Measurements from ENCODE around the gene SPAG5. TPM values are rescaled to one million over a fixed set of nuclear protein-coding genes. Genes with fewer than 3 reads are reported as not detected.

Gene SPAG5
- total RNA-seq, 1 donor from 2014 or later = 15.6 TPM

- Mint-ChIP-seq H3K36me3 (ENCODE audit: unreplicated experiment) (no peaks in the 10 kb centered on the region), H3K27ac (ENCODE audit: unreplicated experiment) (no peak overlapping the region), H3K4me3 (ENCODE audit: unreplicated experiment) (no peak overlapping the region), H3K9me3 (ENCODE audit: unreplicated experiment) (no peaks in the 10 kb centered on the region), H3K27me3 (ENCODE audit: unreplicated experiment) (no peaks in the 10 kb centered on the region), H3K4me1 (ENCODE audit: unreplicated experiment) (no peaks in the 10 kb centered on the region)
- no peak for TF ChIP-seq CTCF (IDR thresholded peaks at IDR 0.05)
- no peak for DNase-seq (ENCODE audit: extremely low spot score, unreplicated experiment)
Measured at GRCh38 chr17:28592260-28592659, 6.6 kb downstream of the SPAG5 start.

- Mint-ChIP-seq H3K27ac (ENCODE audit: unreplicated experiment) (no peak overlapping the region), H3K4me3 (ENCODE audit: unreplicated experiment) (no peak overlapping the region), H3K36me3 (ENCODE audit: unreplicated experiment) (peaks cover 3% of the 10 kb centered on the region), H3K9me3 (ENCODE audit: unreplicated experiment) (no peaks in the 10 kb centered on the region), H3K27me3 (ENCODE audit: unreplicated experiment) (no peaks in the 10 kb centered on the region), H3K4me1 (ENCODE audit: unreplicated experiment) (no peaks in the 10 kb centered on the region)
- TF ChIP-seq CTCF (IDR thresholded peaks at IDR 0.05) = no peak
- no peak for DNase-seq (ENCODE audit: extremely low spot score, unreplicated experiment)
Measured at GRCh38 chr17:28585851-28586250, 13.0 kb downstream of the SPAG5 start.

GRCh38 chr17:28584434-28584833, 14.4 kb downstream of the SPAG5 start:
- Mint-ChIP-seq H3K27me3 (ENCODE audit: unreplicated experiment) (no peaks in the 10 kb centered on the region), H3K4me3 (ENCODE audit: unreplicated experiment) (no peak overlapping the region), H3K4me1 (ENCODE audit: unreplicated experiment) (no peaks in the 10 kb centered on the region), H3K36me3 (ENCODE audit: unreplicated experiment) (peaks cover 6% of the 10 kb centered on the region), H3K27ac (ENCODE audit: unreplicated experiment) (no peak overlapping the region), H3K9me3 (ENCODE audit: unreplicated experiment) (no peaks in the 10 kb centered on the region)
- DNase-seq (ENCODE audit: extremely low spot score, unreplicated experiment) = no peak
- TF ChIP-seq CTCF (IDR thresholded peaks at IDR 0.05) = no peak

GRCh38 chr17:28582513-28582912, 16.3 kb downstream of the SPAG5 start:
- no peaks in the 10 kb centered on the region for H3K4me1 Mint-ChIP-seq (ENCODE audit: unreplicated experiment)
- no peak overlapping the region for H3K4me3 Mint-ChIP-seq (ENCODE audit: unreplicated experiment)
- peaks cover 9% of the 10 kb centered on the region for H3K36me3 Mint-ChIP-seq (ENCODE audit: unreplicated experiment)
- no peak overlapping the region for H3K27ac Mint-ChIP-seq (ENCODE audit: unreplicated experiment)
- H3K9me3 Mint-ChIP-seq (ENCODE audit: unreplicated experiment) = no peaks in the 10 kb centered on the region
- no peak for TF ChIP-seq CTCF (IDR thresholded peaks at IDR 0.05)
- DNase-seq (ENCODE audit: extremely low spot score, unreplicated experiment) = no peak
- no peaks in the 10 kb centered on the region for H3K27me3 Mint-ChIP-seq (ENCODE audit: unreplicated experiment)

GRCh38 chr17:28580959-28581358, 17.9 kb downstream of the SPAG5 start:
- Mint-ChIP-seq H3K4me1 (ENCODE audit: unreplicated experiment) (peaks cover 5% of the 10 kb centered on the region), H3K27me3 (ENCODE audit: unreplicated experiment) (no peaks in the 10 kb centered on the region), H3K36me3 (ENCODE audit: unreplicated experiment) (peaks cover 9% of the 10 kb centered on the region), H3K9me3 (ENCODE audit: unreplicated experiment) (no peaks in the 10 kb centered on the region), H3K27ac (ENCODE audit: unreplicated experiment) (no peak overlapping the region), H3K4me3 (ENCODE audit: unreplicated experiment) (no peak overlapping the region)
- no peak for DNase-seq (ENCODE audit: extremely low spot score, unreplicated experiment)
- no peak for TF ChIP-seq CTCF (IDR thresholded peaks at IDR 0.05)
